Vagina (tissue), 2 donors: ENCODE results near the gene STX17.

Source experiments
- POLR2A ChIP-seq, 2 donors: fragments of 450-650 bp; IDR thresholded peaks; one replicate each; pipeline ENCODE4 v1.6.1; 2017; ENCODE audit warnings: antibody characterized with exemption in 2 of 2, mild to moderate bottlenecking in 2 of 2, moderate library complexity in 2 of 2
- POLR2AphosphoS5 ChIP-seq, 2 donors: sonication (generic); formaldehyde crosslinking; IDR thresholded peaks; one replicate each; pipeline ENCODE4 v1.9.0; 2017; ENCODE audit warnings: antibody characterized with exemption in 2 of 2, mild to moderate bottlenecking in 2 of 2, low read depth in 1 of 2; ENCODE audit not compliant: insufficient read depth in 1 of 2
- TF ChIP-seq, protein P1 (sequence below), 3 experiments: fragments of 450-650 bp in 2 of 3; fragments of 200-600 bp in 1 of 3; sonication (generic) in 1 of 3; IDR thresholded peaks; one replicate each; pipeline ENCODE4 v1.5.1; 2017 to 2019; ENCODE audit warnings: antibody characterized with exemption in 3 of 3, mild to moderate bottlenecking in 2 of 3, moderate library complexity in 2 of 3

DNA sequence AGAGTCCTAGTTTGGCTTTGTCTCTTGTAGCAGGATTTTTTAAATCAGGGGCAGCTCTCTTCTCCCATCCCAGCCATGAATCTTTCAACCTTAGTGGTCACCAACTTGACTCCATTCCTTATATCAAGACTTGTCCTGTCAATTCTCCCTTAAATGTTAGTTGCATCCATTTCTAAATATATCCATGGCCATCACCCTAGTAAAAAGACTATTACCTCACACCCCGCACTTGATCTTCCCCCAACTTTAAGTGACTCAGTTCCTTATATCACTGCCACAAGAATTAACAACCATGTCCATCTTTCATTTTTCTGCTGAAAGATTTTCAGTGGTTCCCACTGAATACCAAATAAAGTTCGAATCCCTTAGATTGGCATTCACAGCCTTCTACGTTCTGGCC is 67.0 kb downstream of the STX17 start:
- TF ChIP-seq, protein P1, sequence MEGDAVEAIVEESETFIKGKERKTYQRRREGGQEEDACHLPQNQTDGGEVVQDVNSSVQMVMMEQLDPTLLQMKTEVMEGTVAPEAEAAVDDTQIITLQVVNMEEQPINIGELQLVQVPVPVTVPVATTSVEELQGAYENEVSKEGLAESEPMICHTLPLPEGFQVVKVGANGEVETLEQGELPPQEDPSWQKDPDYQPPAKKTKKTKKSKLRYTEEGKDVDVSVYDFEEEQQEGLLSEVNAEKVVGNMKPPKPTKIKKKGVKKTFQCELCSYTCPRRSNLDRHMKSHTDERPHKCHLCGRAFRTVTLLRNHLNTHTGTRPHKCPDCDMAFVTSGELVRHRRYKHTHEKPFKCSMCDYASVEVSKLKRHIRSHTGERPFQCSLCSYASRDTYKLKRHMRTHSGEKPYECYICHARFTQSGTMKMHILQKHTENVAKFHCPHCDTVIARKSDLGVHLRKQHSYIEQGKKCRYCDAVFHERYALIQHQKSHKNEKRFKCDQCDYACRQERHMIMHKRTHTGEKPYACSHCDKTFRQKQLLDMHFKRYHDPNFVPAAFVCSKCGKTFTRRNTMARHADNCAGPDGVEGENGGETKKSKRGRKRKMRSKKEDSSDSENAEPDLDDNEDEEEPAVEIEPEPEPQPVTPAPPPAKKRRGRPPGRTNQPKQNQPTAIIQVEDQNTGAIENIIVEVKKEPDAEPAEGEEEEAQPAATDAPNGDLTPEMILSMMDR (IDR thresholded peaks at IDR 0.05) = no peak
- TF ChIP-seq POLR2A (IDR thresholded peaks at IDR 0.05) (no peak), POLR2AphosphoS5 (IDR thresholded peaks at IDR 0.05; ENCODE audit: insufficient read depth in 1 of 2, low read depth in 1 of 2) (no peak)
